ENCODE data around the gene TBC1D10B. TPM values are rescaled to one million over a fixed set of nuclear protein-coding genes. Genes with fewer than 3 reads are reported as not detected.
A peak's percentile ranks its signal among the peaks of the same experiment; 100 is the strongest.
"Not testable (repeated sequence)": the region's sequence is repeated elsewhere in the genome, so short reads cannot be mapped to it uniquely, and the experiment has no call there.

Gene TBC1D10B
- total RNA-seq, 1 experiment from 2014 or later = 36.0 TPM

GRCh38 chr16:30342751-30343490 lies 27.4 kb downstream of the TBC1D10B start:
- Histone ChIP-seq H3K4me3 (no peak overlapping the region), H3K36me3 (no peaks in the 10 kb centered on the region), H3K27ac (no peak overlapping the region), H3K4me1 (no peaks in the 10 kb centered on the region; the same call in 1 of the 2 replicates), H3K9me3 (replicated peaks) (no peaks in the 10 kb centered on the region), H3K27me3 (no peaks in the 10 kb centered on the region)
- no peak for DNase-seq

- not testable (repeated sequence) for H3K36me3 ChIP-seq; H3K27ac ChIP-seq; H3K4me3 ChIP-seq; H3K4me1 ChIP-seq; H3K9me3 ChIP-seq (replicated peaks); H3K27me3 ChIP-seq
- peak in 1 of 2 experiments; percentile 53 for DNase-seq
Measured at GRCh38 chr16:30341971-30342370, 28.3 kb downstream of the TBC1D10B start.

GRCh38 chr16:30340621-30341020 lies 29.7 kb downstream of the TBC1D10B start:
- Histone ChIP-seq H3K4me1 (no peaks in the 10 kb centered on the region; the same call in 1 of the 2 replicates), H3K27ac (no peak overlapping the region), H3K4me3 (no peak overlapping the region), H3K9me3 (replicated peaks) (no peaks in the 10 kb centered on the region), H3K27me3 (no peaks in the 10 kb centered on the region), H3K36me3 (no peaks in the 10 kb centered on the region)
- no peak for DNase-seq

- not testable (repeated sequence) for DNase-seq; H3K4me1 ChIP-seq; H3K36me3 ChIP-seq; H3K27ac ChIP-seq; H3K27me3 ChIP-seq; H3K9me3 ChIP-seq (replicated peaks); H3K4me3 ChIP-seq
Measured at GRCh38 chr16:30338715-30339114, 31.6 kb downstream of the TBC1D10B start.

- not testable (repeated sequence) for H3K36me3 ChIP-seq, DNase-seq
Measured at GRCh38 chr16:30337964-30338357, 32.3 kb downstream of the TBC1D10B start.

GRCh38 chr16:30335598-30336474 lies 34.5 kb downstream of the TBC1D10B start:
- no peaks in the 10 kb centered on the region for H3K36me3 ChIP-seq
- peak overlapping the region; percentile 99 for H3K4me3 ChIP-seq
- no peaks in the 10 kb centered on the region for H3K9me3 ChIP-seq (replicated peaks)
- H3K27ac ChIP-seq = peak overlapping the region; percentile 83; the same call in 1 of the 2 replicates
- H3K27me3 ChIP-seq = no peaks in the 10 kb centered on the region
- DNase-seq = peak in 1 of 2 experiments; percentile 61
- H3K4me1 ChIP-seq = no peaks in the 10 kb centered on the region

More at GRCh38 chr16:30337964-30338357, 32.3 kb downstream of the TBC1D10B start:
- not testable (repeated sequence) for H3K9me3 ChIP-seq (replicated peaks); H3K27me3 ChIP-seq; H3K4me1 ChIP-seq; H3K27ac ChIP-seq; H3K4me3 ChIP-seq

GRCh38 chr16:30335028-30335597 lies 35.2 kb downstream of the TBC1D10B start:
- not testable (repeated sequence) for H3K36me3 ChIP-seq; H3K9me3 ChIP-seq (replicated peaks); H3K4me1 ChIP-seq; H3K27me3 ChIP-seq
- Histone ChIP-seq H3K4me3 (peak overlapping the region; percentile 99), H3K27ac (peak overlapping the region; percentile 83)
- DNase-seq = peak; percentile 87 to 90

GRCh38 chr16:30334473-30334989 lies 35.8 kb downstream of the TBC1D10B start:
- H3K9me3 ChIP-seq (replicated peaks); H3K36me3 ChIP-seq; H3K4me1 ChIP-seq; H3K27me3 ChIP-seq: not testable (repeated sequence)
- Histone ChIP-seq H3K4me3 (peak overlapping the region; percentile 99), H3K27ac (peak overlapping the region; percentile 83)
- peak; percentile 85 to 86 for DNase-seq

- H3K9me3 ChIP-seq (replicated peaks); H3K4me3 ChIP-seq; H3K36me3 ChIP-seq; H3K27ac ChIP-seq; DNase-seq; H3K4me1 ChIP-seq; H3K27me3 ChIP-seq: not testable (repeated sequence)
Measured at GRCh38 chr16:30324220-30324619, 46.1 kb downstream of the TBC1D10B start.

- not testable (repeated sequence) for H3K4me1 ChIP-seq; H3K27ac ChIP-seq; H3K36me3 ChIP-seq; H3K27me3 ChIP-seq; H3K9me3 ChIP-seq (replicated peaks); DNase-seq; H3K4me3 ChIP-seq
Measured at GRCh38 chr16:30318647-30319046, 51.6 kb downstream of the TBC1D10B start.

GRCh38 chr16:30310937-30311336 lies 59.4 kb downstream of the TBC1D10B start:
- not testable (repeated sequence) for DNase-seq, H3K27ac ChIP-seq

GRCh38 chr16:30309255-30309654 lies 61.0 kb downstream of the TBC1D10B start:
- not testable (repeated sequence) for H3K27ac ChIP-seq; H3K4me1 ChIP-seq; H3K27me3 ChIP-seq; H3K4me3 ChIP-seq; H3K36me3 ChIP-seq; H3K9me3 ChIP-seq (replicated peaks); DNase-seq

More at GRCh38 chr16:30310937-30311336, 59.4 kb downstream of the TBC1D10B start:
- H3K36me3 ChIP-seq; H3K4me3 ChIP-seq; H3K9me3 ChIP-seq (replicated peaks); H3K4me1 ChIP-seq; H3K27me3 ChIP-seq: not testable (repeated sequence)
